NCI-H1694 (cell line): ENCODE measurements around the gene RNF4.
"Not testable (repeated sequence)": the region's sequence is repeated elsewhere in the genome, so short reads cannot be mapped to it uniquely, and the experiment has no call there.

ENCODE experiments used
- DNase-seq: peaks from one replicate; lab custom pipeline; 2025; lab: John Stamatoyannopoulos, UW

Gene RNF4

GRCh38 chr4:2489081-2489805 lies 20.3 kb downstream of the RNF4 start:
- DNase-seq: no peak

- DNase-seq: no peak
These were observed 21.1 kb downstream of the RNF4 start for GRCh38 chr4:2489841-2490552.

GRCh38 chr4:2492970-2493369 lies 24.1 kb downstream of the RNF4 start:
- no peak for DNase-seq

GRCh38 chr4:2494992-2495391 lies 26.1 kb downstream of the RNF4 start:
- DNase-seq: no peak

GRCh38 chr4:2497324-2497723 lies 28.4 kb downstream of the RNF4 start:
- DNase-seq: no peak

GRCh38 chr4:2497931-2498330 lies 29.0 kb downstream of the RNF4 start:
- no peak for DNase-seq

GRCh38 chr4:2500547-2500946 lies 31.6 kb downstream of the RNF4 start:
- DNase-seq: no peak

GRCh38 chr4:2501034-2501594 lies 32.2 kb downstream of the RNF4 start:
- no peak for DNase-seq

- no peak for DNase-seq
These were observed 34.9 kb downstream of the RNF4 start for GRCh38 chr4:2503809-2504208.

- DNase-seq: no peak
These were observed 38.4 kb downstream of the RNF4 start for GRCh38 chr4:2507259-2507658.

- no peak for DNase-seq
These were observed 38.9 kb downstream of the RNF4 start for GRCh38 chr4:2507855-2508254.

GRCh38 chr4:2510351-2511259 lies 41.7 kb downstream of the RNF4 start:
- no peak for DNase-seq

- no peak for DNase-seq
These were observed 42.8 kb downstream of the RNF4 start for GRCh38 chr4:2511645-2512131.

GRCh38 chr4:2512396-2513135 lies 43.7 kb downstream of the RNF4 start:
- no peak for DNase-seq

- not testable (repeated sequence) for DNase-seq
These were observed 45.3 kb downstream of the RNF4 start for GRCh38 chr4:2514193-2514592.

- DNase-seq: not testable (repeated sequence)
These were observed 46.0 kb downstream of the RNF4 start for GRCh38 chr4:2514944-2515343.

GRCh38 chr4:2515830-2516550 lies 47.1 kb downstream of the RNF4 start:
- no peak for DNase-seq

- no peak for DNase-seq
These were observed 47.7 kb downstream of the RNF4 start for GRCh38 chr4:2516635-2517034.

- DNase-seq: no peak
These were observed 57.7 kb downstream of the RNF4 start for GRCh38 chr4:2526559-2526958.

- DNase-seq: no peak
These were observed 66.0 kb downstream of the RNF4 start for GRCh38 chr4:2534904-2535375.
